ENCODE data around the gene EGR4. TPM values are rescaled to one million over a fixed set of nuclear protein-coding genes. Genes with fewer than 3 reads are reported as not detected.

EGR4 gene
- total RNA-seq, 1 experiment from 2014 or later = not detected

DNA sequence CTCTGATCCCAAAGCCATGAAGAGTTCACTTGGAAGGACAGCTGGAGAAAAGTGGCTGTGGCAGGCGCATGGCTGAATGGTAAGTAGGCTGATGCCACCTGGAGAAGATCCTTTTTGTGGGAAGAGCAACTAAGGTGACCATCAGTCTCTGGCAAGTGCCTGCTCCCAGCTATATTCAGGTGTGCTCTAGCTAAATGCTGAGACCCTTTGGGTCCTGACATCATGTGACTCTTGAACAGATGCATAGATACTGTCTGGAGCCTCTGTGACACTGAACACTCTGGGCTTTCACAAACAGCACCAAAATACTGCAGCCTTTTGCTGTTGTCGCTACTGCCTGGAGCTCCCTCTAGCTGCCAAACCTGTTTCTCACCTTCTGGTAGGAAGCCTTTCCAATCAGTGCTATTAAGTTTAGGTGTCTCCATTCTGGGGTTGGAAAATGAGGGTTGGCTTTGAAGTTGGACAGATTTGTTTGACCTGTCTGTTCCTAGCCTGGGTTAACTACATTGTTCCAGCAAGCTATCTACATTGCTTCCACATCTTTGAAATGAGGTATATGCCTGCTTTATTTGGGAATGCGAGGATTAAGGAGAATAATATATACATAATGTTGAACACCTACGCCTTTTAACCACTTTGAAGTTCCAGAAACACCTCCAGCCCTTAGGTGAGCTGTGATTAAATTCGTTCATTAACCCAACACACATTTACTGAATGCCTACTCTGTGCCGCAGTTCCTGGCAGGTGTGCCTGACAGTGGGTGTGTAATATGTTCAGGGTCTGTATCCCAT is 3.1 kb downstream of the EGR4 start:
- peak; percentile 34 for DNase-seq (ENCODE audit: low read depth)

DNA sequence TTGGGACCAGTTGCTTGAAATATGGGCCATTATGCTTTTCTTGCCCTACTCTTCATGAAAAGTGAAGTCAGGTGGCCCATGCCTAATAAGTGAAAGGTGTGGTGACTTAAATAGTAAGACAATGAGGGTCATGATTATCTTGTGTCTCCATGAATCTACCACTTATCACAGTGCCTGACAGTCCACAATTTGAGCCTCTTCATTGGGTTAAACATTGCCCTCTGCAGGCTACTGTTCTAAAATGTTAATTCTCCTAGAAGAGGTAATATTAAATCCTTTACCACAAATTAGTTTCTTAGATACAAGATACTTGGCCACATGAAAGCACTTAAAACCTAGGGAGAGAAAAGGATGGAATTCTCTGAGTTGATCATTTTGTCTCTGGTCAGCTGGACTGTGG is 4.0 kb downstream of the EGR4 start:
- DNase-seq (ENCODE audit: low read depth) = no peak

DNA sequence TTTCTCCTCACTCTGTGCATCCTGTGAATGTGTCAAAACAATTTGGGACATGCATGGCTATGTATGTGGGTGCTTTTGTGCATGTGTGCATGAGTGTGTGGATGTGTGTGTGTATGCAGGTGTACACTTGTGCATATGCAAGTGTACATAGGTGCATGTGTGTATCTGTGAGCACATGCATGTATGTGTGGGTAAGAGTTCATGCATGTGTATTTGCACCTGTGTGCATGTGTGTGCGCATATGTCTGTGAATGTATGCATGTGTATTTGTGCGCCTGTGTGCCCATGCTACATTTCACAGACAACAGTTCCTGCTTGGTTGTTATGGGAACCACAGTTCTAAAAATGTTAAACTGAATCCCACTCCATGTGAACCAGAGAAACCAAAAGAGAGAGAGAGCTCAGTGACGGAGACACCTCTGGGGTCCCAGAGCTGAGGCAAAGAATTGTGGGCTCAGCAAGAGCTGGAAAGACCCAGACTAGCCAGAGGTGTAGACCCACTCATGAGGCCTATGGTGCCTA is 7.2 kb downstream of the EGR4 start:
- DNase-seq (ENCODE audit: low read depth) = no peak

DNA sequence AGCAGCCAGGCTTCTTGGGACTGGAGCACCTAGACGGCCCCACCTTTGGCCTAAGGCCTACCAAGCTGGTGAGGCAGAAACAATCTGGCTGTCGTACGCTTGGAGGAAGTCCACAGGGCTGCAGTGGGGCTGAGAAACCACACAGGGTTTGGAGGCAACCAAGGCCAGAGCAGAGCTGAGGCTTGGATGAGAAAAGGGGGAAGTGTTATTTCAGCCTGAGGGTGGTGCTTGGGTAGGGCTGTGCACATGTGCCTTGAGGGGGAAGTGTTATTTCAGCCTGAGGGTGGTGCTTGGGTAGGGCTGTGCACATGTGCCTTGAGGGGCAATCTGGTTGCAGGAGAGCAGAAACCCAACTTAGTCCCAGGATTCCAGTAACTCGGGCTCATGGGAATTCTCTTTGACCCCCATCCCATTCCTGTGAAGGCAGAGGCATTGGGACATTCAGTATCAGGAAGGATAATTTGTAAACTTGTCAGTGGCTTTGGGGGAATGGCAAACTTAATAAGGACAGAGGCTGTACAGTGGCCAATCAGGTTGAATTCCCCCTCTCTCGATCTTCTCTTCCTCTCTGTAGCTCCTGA is 8.1 kb downstream of the EGR4 start:
- no peak for DNase-seq (ENCODE audit: low read depth)

DNA sequence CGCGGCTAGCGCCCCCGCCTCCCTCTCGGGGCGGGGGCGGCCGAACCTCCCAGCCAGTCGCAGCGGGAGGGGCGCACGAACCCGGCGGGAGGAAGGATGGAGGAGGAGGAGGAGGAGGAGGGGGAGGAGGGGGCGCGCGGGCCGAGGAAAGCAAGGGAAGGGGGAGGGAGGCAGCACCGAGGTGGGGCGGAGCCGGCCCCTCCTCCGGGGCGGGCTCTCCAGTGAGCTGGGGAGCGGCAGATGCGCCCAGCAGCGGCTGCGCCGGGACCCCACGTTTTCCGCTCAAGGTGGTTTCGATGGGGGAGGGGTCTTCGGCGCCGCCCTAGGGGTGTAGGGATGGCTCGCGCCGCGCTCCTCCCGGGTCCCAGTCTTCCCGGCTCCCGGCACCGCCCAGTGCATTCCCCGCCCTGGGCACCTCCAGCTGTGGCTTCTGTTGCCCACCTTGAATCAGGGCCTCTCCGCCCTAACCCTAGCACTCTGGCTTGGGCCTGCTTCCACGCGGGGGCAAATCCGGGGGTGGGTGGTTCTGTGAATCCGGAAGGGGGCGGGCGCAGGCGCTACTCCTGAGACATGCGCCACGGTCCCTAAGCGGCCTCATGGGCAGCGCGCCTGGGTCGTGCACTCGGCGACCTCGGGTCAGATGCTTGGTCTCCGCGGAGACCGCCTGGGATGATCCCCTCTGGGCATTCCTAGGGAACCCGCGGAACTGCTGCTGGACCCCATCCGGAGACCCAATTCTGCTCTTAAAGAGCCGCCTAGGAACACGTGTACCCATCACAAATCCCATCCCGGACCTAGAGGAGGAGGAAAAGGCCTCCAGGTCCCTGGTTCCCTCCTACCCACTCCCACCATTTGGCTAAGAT is 8.8 kb downstream of the EGR4 start, which contains the start of gene FBXO41:
TSS of gene FBXO41 (minus strand) at position 183 of the 863 bp plus-strand sequence. CDS start 14,848 bp downstream, outside the sequence.
- DNase-seq (ENCODE audit: low read depth) = peak; percentile 37

DNA sequence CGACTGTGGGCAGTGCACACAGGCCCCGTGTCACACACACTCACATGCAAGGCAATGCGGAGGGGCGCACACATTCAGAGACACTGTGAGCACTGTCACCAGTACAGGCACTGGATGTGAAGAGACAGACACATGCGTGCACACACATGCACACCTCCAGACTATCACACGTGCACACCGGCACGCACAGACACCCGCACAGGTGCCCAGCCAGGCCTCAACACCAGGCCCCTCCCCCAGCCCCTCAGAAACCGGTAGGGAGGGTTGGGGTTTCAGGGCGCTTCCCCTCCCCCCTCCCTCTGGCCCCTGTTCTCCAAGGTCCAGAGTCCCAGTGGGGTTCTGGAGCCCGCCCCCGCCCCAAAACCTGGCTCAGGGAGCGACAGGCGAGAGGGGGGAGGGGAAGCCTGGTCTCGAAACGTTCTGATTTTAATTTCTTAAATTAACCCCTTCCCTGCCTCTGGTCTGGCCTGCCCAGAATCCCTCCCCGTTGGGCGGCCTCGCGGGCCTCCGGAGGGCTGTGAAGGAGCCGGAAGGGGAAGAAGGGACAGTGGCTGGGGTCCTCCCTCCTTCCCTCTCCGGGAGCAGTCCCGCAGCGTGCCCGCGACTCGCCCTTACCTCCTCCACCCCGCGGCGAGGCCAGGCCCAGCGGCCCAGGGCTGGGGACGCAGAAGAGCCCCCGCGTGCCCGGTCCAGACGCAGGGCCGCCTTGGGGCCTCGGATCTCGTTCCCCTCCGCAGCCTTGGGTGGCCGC is 9.6 kb downstream of the EGR4 start:
- no peak for DNase-seq (ENCODE audit: low read depth)

DNA sequence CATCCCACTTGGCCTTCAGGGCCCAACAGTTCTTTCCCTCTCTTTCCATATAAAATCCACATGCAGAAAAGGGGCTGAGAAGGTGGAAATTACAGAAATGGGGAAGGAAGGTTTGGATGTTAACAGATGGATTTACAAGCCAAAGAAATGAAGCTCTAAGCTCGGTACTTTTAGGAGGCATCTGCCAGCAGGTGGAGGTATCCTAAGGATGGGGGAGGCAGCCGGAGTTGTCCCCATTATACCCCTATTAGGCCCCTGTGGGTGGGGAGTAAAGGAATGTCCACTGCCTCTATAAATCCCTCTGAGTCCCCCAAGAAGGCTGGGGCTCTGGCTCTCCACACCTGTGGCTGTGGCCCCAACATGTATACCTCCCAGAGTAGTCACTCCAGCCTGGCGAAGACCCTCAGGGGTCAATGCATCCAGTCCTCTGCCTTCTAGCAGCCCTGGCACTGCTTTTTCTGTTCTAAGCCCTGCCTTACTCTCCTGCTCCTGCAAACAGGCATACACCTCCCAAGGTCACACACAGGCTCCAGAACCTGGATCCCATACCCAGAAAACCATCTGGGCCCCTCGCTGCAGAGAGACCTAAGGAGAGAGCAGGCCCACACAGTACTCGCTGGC is 10.3 kb downstream of the EGR4 start:
- no peak for DNase-seq (ENCODE audit: low read depth)

DNA sequence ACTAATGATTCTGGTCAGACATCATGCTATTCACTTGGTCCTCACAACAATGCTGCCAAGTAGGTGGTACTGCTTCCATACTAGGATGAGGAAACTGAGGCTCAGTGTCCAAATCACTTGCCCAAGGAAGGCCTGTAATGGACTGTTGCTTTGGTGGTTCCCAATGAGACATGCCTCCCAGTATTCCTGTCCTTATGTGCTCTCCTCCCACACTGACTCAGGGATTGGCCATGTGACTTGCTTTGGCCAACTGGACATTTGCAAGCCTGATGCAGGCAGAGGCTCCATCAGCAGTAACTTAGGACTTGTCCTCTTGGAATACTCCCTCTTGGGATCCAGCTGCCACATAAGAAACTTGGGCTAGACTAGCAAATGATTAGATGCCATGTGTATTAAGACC is 12.1 kb downstream of the EGR4 start:
- DNase-seq (ENCODE audit: low read depth) = peak; percentile 36

DNA sequence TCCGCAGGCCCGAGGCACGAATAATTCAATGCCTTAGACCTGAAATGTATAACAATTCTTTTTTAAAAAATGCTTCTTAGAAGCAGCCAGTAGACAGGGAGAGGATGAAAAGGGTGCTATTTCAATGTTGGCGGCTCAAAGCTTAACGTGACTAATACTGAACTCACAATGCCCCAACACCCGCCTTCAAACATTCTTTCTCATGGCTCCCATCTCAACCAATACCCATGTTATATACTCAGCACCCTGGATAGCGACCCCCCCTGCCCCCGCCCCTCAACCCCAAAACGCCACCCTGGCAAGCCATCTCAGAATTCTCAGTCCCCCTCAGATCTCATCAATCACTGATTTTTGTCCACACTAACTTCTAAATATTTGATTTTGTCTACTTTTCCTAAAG is 13.5 kb downstream of the EGR4 start:
- no peak for DNase-seq (ENCODE audit: low read depth)

DNA sequence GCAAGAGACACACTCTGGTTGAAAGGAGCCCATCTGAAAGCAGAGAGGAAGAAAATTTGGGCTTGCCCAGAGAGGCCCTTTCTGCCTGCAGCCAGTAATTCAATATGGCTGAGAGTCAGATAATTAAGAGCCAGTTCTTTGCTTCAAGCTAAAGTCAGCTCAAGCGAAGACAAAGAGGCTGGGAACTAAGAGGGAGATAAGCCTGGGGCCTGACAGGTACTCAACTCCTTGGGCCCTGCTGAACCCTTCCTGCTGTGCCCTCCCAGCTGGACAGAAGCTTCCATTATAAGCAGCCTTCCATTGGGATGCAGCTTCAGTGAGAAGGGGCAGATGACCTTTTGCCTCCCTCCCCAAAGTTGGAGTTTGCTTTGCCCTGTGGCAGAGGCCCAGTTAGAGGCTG is 21.1 kb downstream of the EGR4 start:
- no peak for DNase-seq (ENCODE audit: low read depth)

DNA sequence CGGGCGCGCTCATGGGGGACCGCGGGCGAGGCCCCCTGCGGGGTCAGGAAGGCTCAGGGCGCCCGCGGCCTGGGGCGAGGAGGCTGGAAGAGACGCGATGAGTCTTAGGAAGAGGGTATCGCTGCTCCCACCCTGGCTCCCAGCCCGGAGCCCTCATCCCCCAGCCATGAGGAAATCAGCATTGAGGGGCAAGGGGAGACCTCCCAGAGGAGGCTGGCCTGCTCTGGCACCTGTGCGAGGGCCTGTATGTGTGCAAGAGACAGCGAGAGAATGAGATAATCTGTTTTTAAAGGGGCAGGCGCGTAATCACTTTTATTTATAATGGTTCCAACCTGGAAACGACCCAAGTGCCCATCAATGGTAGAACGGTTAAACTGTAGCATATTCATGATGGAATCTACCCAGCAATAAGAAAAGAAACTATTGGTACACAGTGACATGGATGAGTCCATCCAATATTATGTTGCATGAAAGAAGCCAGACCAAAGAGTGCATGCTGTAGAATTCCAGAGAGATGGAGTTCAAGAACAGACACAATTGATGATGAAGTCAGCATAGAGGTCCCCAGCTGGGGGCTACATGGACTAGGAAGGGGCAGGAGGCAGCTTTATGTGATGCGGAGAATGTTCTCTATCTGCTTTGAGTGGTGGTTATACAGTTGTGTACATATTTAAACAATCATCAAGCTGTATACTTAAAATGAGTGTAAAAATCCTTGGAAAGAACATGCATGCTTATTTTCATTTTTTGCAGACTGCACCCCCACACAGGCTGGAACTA is 23.5 kb downstream of the EGR4 start:
- DNase-seq (ENCODE audit: low read depth) = no peak

DNA sequence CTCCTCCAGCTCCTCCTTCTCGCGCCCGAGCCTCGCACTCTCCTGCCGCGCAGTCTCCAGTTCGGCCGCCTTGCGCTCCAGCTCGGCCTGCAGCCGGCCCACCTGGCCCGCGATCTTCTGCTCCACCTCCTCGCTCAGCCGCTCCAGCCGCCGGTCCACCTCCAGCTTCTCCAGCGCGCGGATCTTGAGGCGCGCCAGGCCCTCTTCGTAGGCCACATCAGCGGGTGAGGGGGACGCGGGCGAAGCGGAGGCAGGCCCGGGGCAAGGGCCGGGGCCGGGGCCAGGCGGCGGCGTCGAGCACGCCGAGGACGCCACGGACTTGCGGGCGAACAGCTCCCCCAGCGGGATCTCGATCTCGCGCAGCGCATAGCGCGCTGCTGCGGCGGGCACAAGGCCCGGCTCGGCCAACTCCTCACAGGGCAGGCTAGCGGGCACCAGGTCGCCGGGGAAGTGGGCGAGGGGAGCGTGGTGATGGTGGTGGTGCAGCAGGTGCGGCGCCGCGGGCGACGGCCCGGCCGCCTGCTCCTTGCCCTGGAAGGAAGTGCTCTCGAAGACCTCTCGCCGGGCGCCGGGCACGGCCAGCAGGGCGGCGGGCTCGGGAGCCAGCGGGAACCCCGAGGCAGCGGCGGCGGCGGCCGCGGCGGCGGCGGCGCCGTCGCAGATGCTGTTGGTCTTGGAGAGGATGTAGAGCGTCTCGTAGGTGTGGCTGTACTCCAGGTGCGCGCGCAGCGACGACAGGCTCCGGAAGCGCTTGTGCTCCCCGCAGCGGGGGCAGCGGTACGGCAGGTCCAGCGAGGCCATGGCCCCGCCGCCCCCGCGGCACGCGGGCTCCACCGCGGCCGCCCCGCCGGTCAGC is 24.3 kb downstream of the EGR4 start:
- DNase-seq (ENCODE audit: low read depth) = no peak

DNA sequence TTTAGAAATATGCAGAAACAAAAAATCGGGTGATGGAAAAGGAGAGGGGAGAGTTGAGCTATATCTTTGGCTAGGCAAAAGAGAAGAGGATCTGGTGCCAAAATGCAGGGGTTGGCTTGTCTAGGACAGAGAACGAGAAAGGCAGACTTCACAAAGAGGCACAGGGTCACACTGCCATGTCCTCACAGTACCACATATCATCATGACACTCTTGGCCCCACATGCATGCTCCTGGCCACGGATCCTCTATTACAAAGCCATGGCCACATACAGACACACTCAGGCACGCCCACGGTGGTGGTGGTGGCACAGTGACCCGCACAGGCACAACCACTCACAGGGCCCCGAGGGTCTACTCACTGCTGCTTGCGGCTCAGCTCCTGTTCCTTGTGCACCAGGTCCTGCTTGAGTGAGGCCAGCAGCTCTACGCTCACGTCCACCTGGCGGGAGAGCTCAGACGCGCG is 24.9 kb downstream of the EGR4 start:
- no peak for DNase-seq (ENCODE audit: low read depth)

DNA sequence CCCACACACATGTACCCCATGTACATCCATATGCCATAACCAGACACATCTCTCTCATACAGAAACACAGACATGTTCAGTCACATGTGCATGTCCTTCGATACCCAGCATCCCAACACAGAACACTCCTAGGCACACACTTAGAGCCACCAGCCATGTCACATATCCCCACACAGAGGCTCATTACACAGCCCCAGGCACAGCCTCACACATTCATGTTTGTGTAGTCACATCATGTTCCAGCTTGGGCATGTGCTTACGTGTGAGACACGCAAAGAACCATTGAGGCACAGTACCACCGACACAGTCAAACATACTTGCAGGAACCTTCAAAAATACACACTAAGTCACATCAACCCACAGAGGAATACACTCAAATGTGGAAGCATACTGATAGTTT is 26.3 kb downstream of the EGR4 start:
- DNase-seq (ENCODE audit: low read depth) = no peak

DNA sequence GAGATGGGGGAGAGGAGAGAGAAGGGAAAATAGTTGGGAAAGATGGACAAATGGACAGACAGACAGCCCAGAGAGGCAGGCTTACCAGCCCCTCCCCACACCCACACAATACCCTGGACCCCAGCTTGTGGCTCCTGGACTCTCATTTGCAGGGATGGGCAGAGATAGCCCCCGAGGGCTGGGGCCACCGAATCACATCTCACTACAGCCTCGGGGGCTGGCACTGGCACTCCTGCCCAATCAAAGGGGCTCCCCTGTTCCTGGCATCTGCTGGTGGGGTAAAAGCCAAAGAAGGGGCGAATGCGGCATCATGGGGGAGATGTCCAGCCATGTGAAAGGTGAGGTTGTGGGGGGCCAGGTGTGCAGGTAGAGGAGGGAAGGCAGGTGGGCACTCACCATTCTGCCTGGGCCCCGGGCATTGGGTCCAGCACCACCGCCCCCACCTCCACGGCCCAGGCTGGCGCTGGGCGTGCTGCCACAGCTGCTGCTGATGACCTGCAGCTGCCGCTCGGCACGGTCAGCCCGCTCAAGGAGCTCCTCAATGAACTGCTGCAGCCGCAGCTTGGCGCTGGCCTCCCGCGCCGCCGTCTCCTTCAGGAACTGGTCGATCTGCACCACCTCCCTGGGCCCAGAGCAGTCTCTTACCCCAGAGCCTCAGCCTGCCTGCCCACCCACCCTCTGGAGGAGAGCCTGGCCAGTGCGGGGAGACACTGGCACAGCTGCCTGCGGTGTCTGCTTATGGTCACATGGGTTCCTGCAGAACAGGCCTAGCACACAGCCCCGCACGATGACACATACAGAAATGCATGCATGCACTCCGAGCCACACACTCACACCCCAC is 27.1 kb downstream of the EGR4 start:
- no peak for DNase-seq (ENCODE audit: low read depth)

DNA sequence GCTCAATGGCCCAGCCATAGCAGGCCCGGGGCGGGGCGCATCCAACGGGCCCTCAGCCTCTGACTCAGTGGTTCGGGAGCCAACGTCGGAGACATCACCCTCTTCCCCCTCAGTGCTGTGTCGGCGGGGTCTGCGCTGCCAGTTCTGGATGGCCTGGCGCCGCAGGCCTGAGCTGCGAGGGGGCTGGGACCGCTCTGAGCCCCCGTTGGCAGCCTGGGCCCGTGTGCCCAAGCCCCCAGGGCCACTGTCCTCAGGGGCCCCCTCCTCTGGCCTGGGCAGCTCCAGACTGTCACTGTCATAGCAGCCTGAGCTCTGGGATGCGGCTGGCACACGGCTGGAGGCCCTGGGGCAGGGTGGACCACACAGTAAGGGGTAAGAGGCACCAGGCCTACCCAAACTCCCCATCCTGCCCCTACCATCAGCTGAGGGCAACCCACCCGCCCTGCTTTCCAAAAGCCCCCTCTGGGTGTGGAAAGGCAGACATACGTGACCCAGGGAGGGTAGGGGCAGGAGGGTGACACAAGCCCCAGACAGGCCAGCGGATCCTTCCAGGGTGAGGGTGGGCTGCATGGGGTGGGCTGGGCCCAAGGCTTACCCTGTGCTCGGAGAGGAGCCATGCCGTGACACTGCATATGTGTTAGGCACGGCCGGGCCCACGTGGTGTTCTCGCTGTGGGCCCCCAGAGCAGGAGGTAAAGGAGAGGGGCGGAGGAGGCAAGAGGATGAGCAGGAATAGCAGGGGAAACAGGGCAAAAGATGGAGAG is 27.9 kb downstream of the EGR4 start:
- no peak for DNase-seq (ENCODE audit: low read depth)

DNA sequence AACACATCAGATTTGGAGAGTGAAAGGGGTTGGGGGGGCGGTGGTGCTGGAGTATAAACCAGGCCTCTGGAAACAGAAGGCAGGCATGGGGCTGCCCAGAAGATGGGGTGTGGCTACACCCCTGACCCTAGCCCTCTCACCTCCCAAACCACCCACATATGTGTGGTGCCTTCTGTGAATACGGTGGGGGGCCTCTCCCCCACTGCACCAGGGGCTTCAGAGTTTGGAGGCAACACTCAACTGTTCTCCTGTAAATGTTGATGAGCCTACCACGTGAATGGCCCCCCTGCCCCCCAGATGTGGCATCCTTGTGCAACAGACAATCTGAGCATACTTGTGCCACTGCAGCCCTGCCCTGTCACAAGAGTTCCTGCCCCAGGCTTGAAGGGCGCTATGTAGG is 28.6 kb downstream of the EGR4 start:
- DNase-seq (ENCODE audit: low read depth) = no peak

DNA sequence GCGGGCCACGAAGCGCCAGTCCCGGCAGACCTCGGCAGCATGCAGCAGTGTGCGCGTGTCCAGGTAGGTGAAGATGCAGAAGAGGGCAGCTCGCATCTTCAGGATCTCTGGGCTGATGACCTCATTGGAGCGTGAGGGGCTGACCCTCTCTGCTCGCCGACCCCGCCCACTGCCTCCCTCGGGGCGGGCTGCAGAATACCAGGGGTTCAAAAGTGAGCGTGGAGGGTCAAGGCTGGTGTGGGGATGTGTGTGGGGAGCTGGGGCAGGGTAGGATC is 29.1 kb downstream of the EGR4 start:
- DNase-seq (ENCODE audit: low read depth) = no peak

Measured in RPMI7951 (cell line).